HG03558 (cell line): Measurements from ENCODE around the gene IQCH.

Experiments used
- ATAC-seq: cut with Tn5 transposase; IDR thresholded peaks from one replicate; pipeline ENCODE4 v1.9.1; 2021; ENCODE audit warnings: moderate number of reproducible peaks; ENCODE audit not compliant: unreplicated experiment; ENCODE audit errors: extremely low read depth

Gene IQCH

GRCh38 chr15:67548862-67549651, 294.5 kb downstream of the IQCH start:
- ATAC-seq = no peak

DNA sequence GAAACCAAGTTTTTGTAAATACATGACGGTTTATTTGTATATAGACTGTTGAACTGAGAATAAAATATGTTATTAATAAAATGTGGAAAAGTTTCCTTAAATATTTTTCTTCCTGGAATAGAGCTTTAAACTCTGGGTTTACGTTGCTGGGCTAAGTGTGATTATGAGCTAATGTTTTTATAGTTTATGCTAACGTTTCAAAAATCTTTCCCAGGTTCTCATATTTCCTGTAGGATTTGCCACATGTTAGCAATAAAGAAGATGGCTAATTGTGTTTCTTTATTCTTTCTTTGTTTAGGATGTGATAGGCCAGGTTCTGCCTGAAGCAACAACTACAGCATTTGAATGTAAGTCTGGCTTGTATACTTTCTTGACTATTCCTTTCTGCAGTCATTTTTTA, 295.1 kb downstream of the IQCH start:
- no peak for ATAC-seq

DNA sequence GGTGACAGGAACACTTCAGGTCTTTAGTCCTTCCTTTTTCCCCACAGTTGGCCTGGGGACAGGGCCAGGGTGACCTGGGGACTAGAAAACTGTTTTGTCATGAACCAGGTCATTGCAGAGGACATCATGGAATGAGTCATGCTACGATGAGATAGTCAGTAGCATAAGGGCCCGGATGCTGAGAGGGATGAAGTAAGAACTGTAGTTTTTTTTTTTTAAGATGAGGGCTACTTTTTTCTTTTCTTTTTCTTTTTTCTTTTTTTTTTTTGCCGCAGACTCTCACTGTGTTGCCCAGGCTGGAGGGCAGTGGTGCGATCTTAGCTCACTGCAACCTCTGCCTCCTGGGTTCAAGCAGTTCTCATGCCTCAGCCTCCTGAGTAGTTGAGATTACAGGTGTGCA, 295.9 kb downstream of the IQCH start:
- no peak for ATAC-seq

DNA sequence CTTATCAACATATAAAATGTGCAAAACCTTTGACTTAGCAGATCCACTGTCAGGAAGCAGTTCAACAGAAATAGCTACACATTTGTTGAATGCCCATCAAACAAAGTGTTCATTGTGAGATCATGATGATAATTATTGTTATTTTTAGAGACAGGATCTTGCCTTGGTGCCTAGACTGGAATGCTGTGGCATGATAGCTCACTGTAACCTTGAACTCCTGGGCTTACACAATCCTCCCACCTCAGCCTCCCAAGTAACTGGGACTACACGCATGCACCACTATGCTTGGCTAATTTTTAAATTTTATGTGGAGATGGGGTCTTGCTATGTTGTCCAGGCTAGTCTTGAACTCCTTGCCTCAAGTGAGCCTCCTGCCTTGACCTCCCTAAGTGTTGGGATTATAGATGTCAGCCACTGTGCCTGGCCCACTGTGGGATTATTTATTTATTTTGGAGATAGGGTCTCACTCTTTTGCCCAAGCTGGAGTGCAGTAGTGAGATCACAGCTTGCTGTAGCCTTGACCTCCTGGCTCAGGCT, 296.7 kb downstream of the IQCH start:
- no peak for ATAC-seq
